ENCODE data around the gene CHMP1A.

CHMP1A gene

GRCh38 chr16:89596957-89597649 lies 60.4 kb downstream of the CHMP1A start:
- DNase-seq (ENCODE audit: low read depth): no peak
- no peak overlapping the region for H3K4me3 ChIP-seq (replicated peaks; ENCODE audit: low read depth, low read length)
- TF ChIP-seq CTCF (IDR thresholded peaks at IDR 0.05; ENCODE audit: low read length, missing control alignments): no peak

GRCh38 chr16:89596061-89596689 lies 61.3 kb downstream of the CHMP1A start:
- TF ChIP-seq CTCF (IDR thresholded peaks at IDR 0.05; ENCODE audit: low read length, missing control alignments): no peak
- no peak for DNase-seq (ENCODE audit: low read depth)
- no peak overlapping the region for H3K4me3 ChIP-seq (replicated peaks; ENCODE audit: low read depth, low read length)

- no peak for DNase-seq (ENCODE audit: low read depth)
- no peak overlapping the region for H3K4me3 ChIP-seq (replicated peaks; ENCODE audit: low read depth, low read length)
- TF ChIP-seq CTCF (IDR thresholded peaks at IDR 0.05; ENCODE audit: low read length, missing control alignments): no peak
Measured at GRCh38 chr16:89595330-89596060, 62.0 kb downstream of the CHMP1A start.

All from fibroblast of pulmonary artery (primary cell).